Measurements from ENCODE around the gene SYT2.
A peak's percentile ranks its signal among the peaks of the same experiment; 100 is the strongest.

Gene SYT2

DNA sequence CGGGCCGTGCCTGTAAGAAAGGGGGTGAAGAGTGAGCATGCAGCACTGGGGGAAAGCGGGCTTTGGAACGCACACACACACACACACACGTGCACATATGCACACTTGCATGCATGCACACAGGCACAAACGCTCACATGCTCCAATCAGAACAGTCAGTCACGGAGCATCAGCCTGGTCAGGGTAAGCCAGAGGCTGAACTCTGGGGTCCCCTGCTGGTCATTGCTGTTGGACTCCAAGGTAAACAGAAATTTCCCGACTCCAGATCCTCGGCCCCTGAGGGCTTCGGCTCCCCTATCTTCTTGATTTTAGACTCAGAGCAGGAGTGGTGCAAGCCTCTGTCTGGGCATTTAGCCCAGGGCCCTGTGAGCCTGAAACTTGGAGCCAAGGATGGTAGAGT is 54.2 kb downstream of the SYT2 start:
- peak; percentile 73 for ATAC-seq
- TF ChIP-seq CSDC2 (CRISPR knock-in tag; IDR thresholded peaks at IDR 0.05), result no peak
- TF ChIP-seq TCF4 (CRISPR knock-in tag; IDR thresholded peaks at IDR 0.05; ENCODE audit: borderline replicate concordance), result no peak
- no peak for TF ChIP-seq GLIS3 (CRISPR knock-in tag; IDR thresholded peaks at IDR 0.05)
- no peak for TF ChIP-seq TOX (CRISPR knock-in tag; IDR thresholded peaks at IDR 0.05; ENCODE audit: borderline replicate concordance)

DNA sequence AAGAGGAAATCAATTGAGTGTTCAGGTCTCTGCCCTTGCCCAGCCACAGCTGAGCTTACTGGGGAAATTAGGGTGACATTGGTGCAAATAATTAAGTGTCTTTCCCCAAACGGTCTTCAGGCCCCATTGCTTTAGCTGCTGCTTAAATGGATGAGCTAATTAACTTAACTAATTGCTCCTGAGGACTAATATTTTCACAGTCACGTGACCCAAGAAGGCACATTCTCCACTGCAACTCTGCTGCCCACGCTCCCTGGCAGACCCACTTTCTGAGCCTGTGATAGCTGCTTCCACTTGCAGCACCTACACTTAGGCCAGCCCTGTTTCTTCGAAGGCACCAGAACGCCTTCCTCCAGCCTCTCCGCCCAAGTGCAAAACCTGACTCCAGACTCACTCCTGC is 56.2 kb downstream of the SYT2 start:
- no peak for TF ChIP-seq RARB (CRISPR knock-in tag; IDR thresholded peaks at IDR 0.05)
- no peak for TF ChIP-seq ZNF70 (CRISPR knock-in tag; IDR thresholded peaks at IDR 0.05)
- TF ChIP-seq, protein P1, sequence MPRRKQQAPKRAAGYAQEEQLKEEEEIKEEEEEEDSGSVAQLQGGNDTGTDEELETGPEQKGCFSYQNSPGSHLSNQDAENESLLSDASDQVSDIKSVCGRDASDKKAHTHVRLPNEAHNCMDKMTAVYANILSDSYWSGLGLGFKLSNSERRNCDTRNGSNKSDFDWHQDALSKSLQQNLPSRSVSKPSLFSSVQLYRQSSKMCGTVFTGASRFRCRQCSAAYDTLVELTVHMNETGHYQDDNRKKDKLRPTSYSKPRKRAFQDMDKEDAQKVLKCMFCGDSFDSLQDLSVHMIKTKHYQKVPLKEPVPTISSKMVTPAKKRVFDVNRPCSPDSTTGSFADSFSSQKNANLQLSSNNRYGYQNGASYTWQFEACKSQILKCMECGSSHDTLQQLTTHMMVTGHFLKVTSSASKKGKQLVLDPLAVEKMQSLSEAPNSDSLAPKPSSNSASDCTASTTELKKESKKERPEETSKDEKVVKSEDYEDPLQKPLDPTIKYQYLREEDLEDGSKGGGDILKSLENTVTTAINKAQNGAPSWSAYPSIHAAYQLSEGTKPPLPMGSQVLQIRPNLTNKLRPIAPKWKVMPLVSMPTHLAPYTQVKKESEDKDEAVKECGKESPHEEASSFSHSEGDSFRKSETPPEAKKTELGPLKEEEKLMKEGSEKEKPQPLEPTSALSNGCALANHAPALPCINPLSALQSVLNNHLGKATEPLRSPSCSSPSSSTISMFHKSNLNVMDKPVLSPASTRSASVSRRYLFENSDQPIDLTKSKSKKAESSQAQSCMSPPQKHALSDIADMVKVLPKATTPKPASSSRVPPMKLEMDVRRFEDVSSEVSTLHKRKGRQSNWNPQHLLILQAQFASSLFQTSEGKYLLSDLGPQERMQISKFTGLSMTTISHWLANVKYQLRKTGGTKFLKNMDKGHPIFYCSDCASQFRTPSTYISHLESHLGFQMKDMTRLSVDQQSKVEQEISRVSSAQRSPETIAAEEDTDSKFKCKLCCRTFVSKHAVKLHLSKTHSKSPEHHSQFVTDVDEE (CRISPR knock-in tag; IDR thresholded peaks at IDR 0.05), result no peak
- no peak for TF ChIP-seq ESRRG (CRISPR knock-in tag; IDR thresholded peaks at IDR 0.05)
- TF ChIP-seq ZNF565 (CRISPR knock-in tag; conservative IDR thresholded peaks at IDR 0.05; ENCODE audit: low read depth), result no peak
- no peak for TF ChIP-seq SNAI2 (CRISPR knock-in tag; IDR thresholded peaks at IDR 0.05)
- TF ChIP-seq, protein P2, sequence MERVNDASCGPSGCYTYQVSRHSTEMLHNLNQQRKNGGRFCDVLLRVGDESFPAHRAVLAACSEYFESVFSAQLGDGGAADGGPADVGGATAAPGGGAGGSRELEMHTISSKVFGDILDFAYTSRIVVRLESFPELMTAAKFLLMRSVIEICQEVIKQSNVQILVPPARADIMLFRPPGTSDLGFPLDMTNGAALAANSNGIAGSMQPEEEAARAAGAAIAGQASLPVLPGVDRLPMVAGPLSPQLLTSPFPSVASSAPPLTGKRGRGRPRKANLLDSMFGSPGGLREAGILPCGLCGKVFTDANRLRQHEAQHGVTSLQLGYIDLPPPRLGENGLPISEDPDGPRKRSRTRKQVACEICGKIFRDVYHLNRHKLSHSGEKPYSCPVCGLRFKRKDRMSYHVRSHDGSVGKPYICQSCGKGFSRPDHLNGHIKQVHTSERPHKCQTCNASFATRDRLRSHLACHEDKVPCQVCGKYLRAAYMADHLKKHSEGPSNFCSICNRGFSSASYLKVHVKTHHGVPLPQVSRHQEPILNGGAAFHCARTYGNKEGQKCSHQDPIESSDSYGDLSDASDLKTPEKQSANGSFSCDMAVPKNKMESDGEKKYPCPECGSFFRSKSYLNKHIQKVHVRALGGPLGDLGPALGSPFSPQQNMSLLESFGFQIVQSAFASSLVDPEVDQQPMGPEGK (CRISPR knock-in tag; IDR thresholded peaks at IDR 0.05; ENCODE audit: borderline replicate concordance), result no peak
- no peak for TF ChIP-seq ARNTL (CRISPR knock-in tag; IDR thresholded peaks at IDR 0.05; ENCODE audit: borderline replicate concordance, low read depth)
- TF ChIP-seq, protein P3, sequence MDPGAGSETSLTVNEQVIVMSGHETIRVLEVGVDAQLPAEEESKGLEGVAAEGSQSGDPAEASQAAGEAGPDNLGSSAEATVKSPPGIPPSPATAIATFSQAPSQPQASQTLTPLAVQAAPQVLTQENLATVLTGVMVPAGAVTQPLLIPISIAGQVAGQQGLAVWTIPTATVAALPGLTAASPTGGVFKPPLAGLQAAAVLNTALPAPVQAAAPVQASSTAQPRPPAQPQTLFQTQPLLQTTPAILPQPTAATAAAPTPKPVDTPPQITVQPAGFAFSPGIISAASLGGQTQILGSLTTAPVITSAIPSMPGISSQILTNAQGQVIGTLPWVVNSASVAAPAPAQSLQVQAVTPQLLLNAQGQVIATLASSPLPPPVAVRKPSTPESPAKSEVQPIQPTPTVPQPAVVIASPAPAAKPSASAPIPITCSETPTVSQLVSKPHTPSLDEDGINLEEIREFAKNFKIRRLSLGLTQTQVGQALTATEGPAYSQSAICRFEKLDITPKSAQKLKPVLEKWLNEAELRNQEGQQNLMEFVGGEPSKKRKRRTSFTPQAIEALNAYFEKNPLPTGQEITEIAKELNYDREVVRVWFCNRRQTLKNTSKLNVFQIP (CRISPR knock-in tag; IDR thresholded peaks at IDR 0.05; ENCODE audit: borderline replicate concordance, low read depth), result no peak
- no peak for TF ChIP-seq ZC3H10 (CRISPR knock-in tag; IDR thresholded peaks at IDR 0.05)
- TF ChIP-seq GLIS3 (CRISPR knock-in tag; IDR thresholded peaks at IDR 0.05), result no peak
- no peak for TF ChIP-seq TOX (CRISPR knock-in tag; IDR thresholded peaks at IDR 0.05; ENCODE audit: borderline replicate concordance)
- no peak for TF ChIP-seq ZFP3 (CRISPR knock-in tag; IDR thresholded peaks at IDR 0.05)
- TF ChIP-seq, protein P4, sequence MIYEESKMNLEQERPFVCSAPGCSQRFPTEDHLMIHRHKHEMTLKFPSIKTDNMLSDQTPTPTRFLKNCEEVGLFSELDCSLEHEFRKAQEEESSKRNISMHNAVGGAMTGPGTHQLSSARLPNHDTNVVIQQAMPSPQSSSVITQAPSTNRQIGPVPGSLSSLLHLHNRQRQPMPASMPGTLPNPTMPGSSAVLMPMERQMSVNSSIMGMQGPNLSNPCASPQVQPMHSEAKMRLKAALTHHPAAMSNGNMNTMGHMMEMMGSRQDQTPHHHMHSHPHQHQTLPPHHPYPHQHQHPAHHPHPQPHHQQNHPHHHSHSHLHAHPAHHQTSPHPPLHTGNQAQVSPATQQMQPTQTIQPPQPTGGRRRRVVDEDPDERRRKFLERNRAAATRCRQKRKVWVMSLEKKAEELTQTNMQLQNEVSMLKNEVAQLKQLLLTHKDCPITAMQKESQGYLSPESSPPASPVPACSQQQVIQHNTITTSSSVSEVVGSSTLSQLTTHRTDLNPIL (CRISPR knock-in tag; IDR thresholded peaks at IDR 0.05; ENCODE audit: low read depth), result no peak
- no peak for TF ChIP-seq ZFP30 (CRISPR knock-in tag; IDR thresholded peaks at IDR 0.05)
- TF ChIP-seq TCF4 (CRISPR knock-in tag; IDR thresholded peaks at IDR 0.05; ENCODE audit: borderline replicate concordance), result no peak
- TF ChIP-seq PPARA (CRISPR knock-in tag; IDR thresholded peaks at IDR 0.05; ENCODE audit: borderline replicate concordance), result no peak
- no peak for TF ChIP-seq ZNF8 (CRISPR knock-in tag; IDR thresholded peaks at IDR 0.05)
- ATAC-seq, result no peak

DNA sequence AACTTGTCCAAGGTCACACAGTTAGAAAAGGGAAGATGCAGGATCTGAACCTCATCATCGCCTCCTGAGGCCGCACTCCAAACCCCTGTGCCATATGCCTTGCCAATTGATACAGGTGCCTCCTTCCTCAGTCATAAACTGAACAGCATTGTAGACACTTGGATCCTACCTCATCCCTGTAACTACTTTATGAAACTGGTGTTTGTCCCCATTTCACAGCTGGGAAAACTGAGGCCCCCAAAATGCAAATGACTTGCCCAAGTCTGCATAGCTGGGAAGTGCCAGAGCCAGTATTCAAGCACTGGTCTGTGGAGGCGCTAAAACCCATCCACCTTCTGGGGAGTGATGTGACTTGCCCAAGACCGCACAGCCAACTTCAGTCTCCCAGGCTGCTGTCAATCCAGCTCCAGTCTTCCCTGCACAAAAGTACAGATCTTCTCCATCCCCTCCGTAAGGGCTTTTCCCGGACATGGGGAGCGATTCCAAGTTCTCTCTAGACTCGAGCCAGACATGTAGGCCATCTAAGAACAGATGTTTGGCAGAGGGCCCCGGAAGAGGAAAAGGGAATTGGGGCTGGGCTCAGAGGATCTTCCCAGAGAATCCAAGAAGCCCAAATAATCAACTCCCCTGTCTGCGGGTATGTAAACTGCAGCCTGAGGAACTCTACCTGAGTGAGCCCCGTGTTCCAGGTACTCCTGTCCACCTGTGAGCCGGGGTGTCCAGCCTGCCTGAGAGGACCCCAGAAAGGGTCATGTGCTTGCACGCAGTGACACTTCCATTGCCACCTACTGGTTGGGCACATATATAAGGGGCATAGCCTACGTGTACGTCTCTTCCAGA is 60.5 kb downstream of the SYT2 start:
- no peak for TF ChIP-seq ZC3H10 (CRISPR knock-in tag; IDR thresholded peaks at IDR 0.05)
- no peak for TF ChIP-seq ZNF565 (CRISPR knock-in tag; conservative IDR thresholded peaks at IDR 0.05; ENCODE audit: low read depth)
- ATAC-seq, result no peak

DNA sequence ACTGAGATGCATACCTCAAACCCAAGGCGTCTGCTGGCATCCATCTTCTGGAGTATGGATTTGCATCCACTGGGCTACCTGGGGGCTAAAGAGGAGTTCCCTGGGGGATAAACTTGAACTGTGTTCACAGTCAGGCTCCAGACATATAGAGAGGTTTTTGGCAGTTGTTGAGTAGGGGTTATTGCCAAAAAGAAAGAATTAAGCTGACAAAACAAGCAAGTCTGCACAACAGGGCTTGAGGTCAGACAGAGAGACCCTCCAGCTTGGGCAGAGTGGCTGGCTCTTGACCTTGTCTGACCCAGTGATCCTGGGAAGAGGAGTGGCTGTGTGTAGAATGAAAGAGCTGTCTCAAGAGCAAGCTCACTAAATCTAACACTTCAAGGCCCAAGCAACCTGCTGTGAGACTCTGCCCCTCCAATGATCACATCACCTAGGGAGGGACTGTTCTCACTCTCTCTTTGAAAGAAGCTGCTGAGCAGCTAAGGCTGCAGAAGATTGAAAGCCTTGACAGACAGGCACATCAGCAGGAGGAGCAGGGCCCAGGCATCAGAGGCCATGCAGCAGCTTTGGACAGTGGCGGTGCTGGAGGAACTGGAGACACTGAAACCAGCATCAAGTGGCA is 61.5 kb downstream of the SYT2 start:
- ATAC-seq, result no peak
- no peak for TF ChIP-seq ESRRG (CRISPR knock-in tag; IDR thresholded peaks at IDR 0.05)
- no peak for TF ChIP-seq ZFP3 (CRISPR knock-in tag; IDR thresholded peaks at IDR 0.05)
- TF ChIP-seq, protein P3 (CRISPR knock-in tag; IDR thresholded peaks at IDR 0.05; ENCODE audit: borderline replicate concordance, low read depth), result no peak
- TF ChIP-seq, protein P5, sequence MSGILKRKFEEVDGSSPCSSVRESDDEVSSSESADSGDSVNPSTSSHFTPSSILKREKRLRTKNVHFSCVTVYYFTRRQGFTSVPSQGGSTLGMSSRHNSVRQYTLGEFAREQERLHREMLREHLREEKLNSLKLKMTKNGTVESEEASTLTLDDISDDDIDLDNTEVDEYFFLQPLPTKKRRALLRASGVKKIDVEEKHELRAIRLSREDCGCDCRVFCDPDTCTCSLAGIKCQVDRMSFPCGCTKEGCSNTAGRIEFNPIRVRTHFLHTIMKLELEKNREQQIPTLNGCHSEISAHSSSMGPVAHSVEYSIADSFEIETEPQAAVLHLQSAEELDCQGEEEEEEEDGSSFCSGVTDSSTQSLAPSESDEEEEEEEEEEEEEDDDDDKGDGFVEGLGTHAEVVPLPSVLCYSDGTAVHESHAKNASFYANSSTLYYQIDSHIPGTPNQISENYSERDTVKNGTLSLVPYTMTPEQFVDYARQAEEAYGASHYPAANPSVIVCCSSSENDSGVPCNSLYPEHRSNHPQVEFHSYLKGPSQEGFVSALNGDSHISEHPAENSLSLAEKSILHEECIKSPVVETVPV (CRISPR knock-in tag; IDR thresholded peaks at IDR 0.05), result no peak
- TF ChIP-seq TCF4 (CRISPR knock-in tag; IDR thresholded peaks at IDR 0.05; ENCODE audit: borderline replicate concordance), result no peak
- no peak for TF ChIP-seq ZNF70 (CRISPR knock-in tag; IDR thresholded peaks at IDR 0.05)
- TF ChIP-seq ZFP30 (CRISPR knock-in tag; IDR thresholded peaks at IDR 0.05), result no peak
- no peak for TF ChIP-seq OSR1 (CRISPR knock-in tag; IDR thresholded peaks at IDR 0.05)
- no peak for TF ChIP-seq ISL1 (CRISPR knock-in tag; IDR thresholded peaks at IDR 0.05)

Data from SK-N-SH treated with all-trans-retinoic acid at 6 μM for 48 hours (cell line).